ENCODE measurements around the gene SUCLG2. TPM values are rescaled to one million over a fixed set of nuclear protein-coding genes. Genes with fewer than 3 reads are reported as not detected.

Gene SUCLG2
- total RNA-seq, 4 donors from 2014 or later, result 54.4 to 81.4 (median 59.6) TPM

DNA sequence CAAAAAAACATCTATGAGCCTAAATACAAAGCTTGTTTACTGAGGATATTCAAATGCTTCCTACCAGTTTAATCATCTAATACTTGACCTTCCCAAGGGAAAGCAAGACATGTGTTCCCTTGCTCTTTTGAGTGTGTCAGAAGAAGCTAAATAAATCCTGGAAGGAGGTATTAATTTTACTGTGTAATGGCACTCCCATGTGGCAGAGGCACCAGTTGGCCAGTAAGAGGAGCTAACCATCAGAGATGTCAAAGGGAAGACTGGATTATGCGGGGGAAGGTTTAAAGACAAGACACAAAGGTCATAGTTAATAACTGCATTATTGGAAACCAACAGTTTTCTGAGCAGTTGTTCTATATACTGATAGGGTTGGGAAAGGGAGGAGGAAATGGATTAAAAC is 125.1 kb downstream of the SUCLG2 start:
- TF ChIP-seq, protein P1, sequence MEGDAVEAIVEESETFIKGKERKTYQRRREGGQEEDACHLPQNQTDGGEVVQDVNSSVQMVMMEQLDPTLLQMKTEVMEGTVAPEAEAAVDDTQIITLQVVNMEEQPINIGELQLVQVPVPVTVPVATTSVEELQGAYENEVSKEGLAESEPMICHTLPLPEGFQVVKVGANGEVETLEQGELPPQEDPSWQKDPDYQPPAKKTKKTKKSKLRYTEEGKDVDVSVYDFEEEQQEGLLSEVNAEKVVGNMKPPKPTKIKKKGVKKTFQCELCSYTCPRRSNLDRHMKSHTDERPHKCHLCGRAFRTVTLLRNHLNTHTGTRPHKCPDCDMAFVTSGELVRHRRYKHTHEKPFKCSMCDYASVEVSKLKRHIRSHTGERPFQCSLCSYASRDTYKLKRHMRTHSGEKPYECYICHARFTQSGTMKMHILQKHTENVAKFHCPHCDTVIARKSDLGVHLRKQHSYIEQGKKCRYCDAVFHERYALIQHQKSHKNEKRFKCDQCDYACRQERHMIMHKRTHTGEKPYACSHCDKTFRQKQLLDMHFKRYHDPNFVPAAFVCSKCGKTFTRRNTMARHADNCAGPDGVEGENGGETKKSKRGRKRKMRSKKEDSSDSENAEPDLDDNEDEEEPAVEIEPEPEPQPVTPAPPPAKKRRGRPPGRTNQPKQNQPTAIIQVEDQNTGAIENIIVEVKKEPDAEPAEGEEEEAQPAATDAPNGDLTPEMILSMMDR (IDR thresholded peaks at IDR 0.05; ENCODE audit: low read depth), result no peak

- TF ChIP-seq, protein P1 (IDR thresholded peaks at IDR 0.05; ENCODE audit: low read depth), result no peak
These were observed 128.2 kb downstream of the SUCLG2 start for GRCh38 chr3:67526246-67526645.

DNA sequence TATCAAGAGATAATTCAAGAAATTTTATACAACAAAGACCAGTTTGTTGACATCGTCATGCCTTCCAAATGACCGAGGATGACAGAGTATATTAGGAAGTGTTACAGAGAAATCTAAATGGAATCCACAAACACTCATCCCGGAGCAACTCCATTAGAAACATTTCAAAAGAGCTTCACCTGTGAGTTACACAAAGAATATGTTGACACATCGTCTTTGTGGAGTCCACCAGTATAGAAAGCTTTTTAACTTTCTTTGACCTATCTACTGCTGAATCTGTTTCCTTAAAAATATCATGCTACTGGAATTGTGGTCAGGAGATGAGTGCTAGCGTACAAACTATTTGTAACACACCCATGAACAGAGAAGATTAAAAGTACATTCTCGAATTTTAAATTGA is 130.4 kb downstream of the SUCLG2 start:
- TF ChIP-seq, protein P1 (IDR thresholded peaks at IDR 0.05; ENCODE audit: low read depth), result no peak

DNA sequence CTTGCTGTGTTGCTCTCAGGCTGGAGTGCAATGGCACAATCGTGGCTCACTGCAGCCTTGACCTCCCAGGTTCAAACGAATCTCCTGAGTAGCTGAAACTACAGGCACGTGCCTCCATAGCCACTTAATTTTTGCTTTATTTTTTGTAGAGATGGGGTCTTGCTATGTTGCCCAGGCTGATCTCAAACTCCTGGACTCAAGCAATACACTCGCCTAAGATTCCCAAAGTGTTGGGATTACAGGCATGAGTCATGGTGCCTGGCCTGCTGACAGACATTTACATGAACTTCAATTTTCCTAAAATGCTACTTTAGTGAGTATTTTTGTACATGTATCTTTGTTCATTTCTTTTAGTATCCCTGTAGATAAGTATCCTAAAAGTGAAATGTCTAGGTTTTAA is 132.3 kb downstream of the SUCLG2 start:
- TF ChIP-seq, protein P1 (IDR thresholded peaks at IDR 0.05; ENCODE audit: low read depth), result no peak

GRCh38 chr3:67521053-67521646 is 133.3 kb downstream of the SUCLG2 start:
- TF ChIP-seq, protein P1 (IDR thresholded peaks at IDR 0.05; ENCODE audit: low read depth), result no peak

- TF ChIP-seq, protein P1 (IDR thresholded peaks at IDR 0.05; ENCODE audit: low read depth), result no peak
These were observed 136.2 kb downstream of the SUCLG2 start for GRCh38 chr3:67518236-67518635.

- TF ChIP-seq, protein P1 (IDR thresholded peaks at IDR 0.05; ENCODE audit: low read depth), result no peak
These were observed 136.6 kb downstream of the SUCLG2 start for GRCh38 chr3:67517781-67518180.
